Activated T-helper 2 cell treated with anti-CD3 and anti-CD28 coated beads, Interferon-gamma antibody, Interleukin-2, Interleukin-4, amounts not matched to agents 10 μg/mL and 5 μg/mL and 100 μg/mL, durations not matched to agents 14 hours and 24 hours and 36 hours (primary cell): ENCODE results near the gene PLCH1. TPM values are rescaled to one million over a fixed set of nuclear protein-coding genes. Genes with fewer than 3 reads are reported as not detected.

ENCODE experiments used
- DNase-seq: peaks from one replicate; pipeline ENCODE4 v3.0.0; 2021; ENCODE audit warnings: low spot score
- H3K27ac Mint-ChIP-seq: one replicate; pipeline ENCODE4 v1.8.0; 2021; ENCODE audit warnings: mixed read lengths
- H3K27me3 Mint-ChIP-seq: one replicate; pipeline ENCODE4 v1.8.0; 2021; ENCODE audit warnings: low read depth, mixed read lengths
- H3K36me3 Mint-ChIP-seq: one replicate; pipeline ENCODE4 v1.8.0; 2021; ENCODE audit warnings: low read depth, mixed read lengths
- H3K4me1 Mint-ChIP-seq: one replicate; pipeline ENCODE4 v1.8.0; 2021; ENCODE audit warnings: low read depth, mixed read lengths
- H3K4me3 Mint-ChIP-seq: one replicate; pipeline ENCODE4 v1.8.0; 2021; ENCODE audit warnings: low read depth, mild to moderate bottlenecking, moderate library complexity, mixed read lengths
- H3K9me3 Mint-ChIP-seq: one replicate; pipeline ENCODE4 v1.8.0; 2021; ENCODE audit warnings: mixed read lengths
- intact Hi-C: fragments of 100-400 bp; cut with micrococcal nuclease; formaldehyde crosslinking; loops from one replicate; pipeline ENCODE4 v1.15.1; 2023
- total RNA-seq: library from RNA; stranded (reverse); gene quantifications from 2 replicates; pipeline ENCODE4 v1.2.3, GENCODE V29; 2022

Gene PLCH1
- total RNA-seq, 1 donor from 2014 or later = 0.09 TPM

DNA sequence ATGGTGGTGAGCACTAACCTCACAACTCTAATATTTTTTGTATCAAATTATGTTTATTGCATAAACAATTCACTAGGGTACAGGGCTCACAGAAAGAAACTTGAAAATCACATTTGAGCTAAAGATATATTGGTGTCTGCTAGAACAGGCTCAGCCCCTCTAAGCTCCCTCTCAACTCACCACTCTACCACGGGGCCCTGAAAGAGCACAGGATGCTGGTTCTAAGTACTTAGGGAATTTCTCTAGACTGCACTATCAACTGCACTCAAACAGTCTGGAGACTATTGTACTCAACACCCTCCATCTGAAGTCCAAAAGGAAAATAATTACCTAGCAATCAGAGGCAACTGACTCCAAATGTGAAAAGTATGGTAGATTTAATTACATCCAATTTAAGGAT, 352.7 kb downstream of the PLCH1 start:
- Mint-ChIP-seq H3K9me3 (peaks cover 7% of the 10 kb centered on the region), H3K27me3 (peaks cover 8% of the 10 kb centered on the region), H3K27ac (no peak overlapping the region), H3K4me1 (no peaks in the 10 kb centered on the region), H3K4me3 (no peak overlapping the region), H3K36me3 (no peaks in the 10 kb centered on the region)
- intact Hi-C loops = no loop called here
- no peak for DNase-seq

GRCh38 chr3:155391551-155391958, 353.3 kb downstream of the PLCH1 start:
- Mint-ChIP-seq H3K36me3 (no peaks in the 10 kb centered on the region), H3K9me3 (peaks cover 7% of the 10 kb centered on the region), H3K4me3 (no peak overlapping the region), H3K27ac (no peak overlapping the region), H3K4me1 (no peaks in the 10 kb centered on the region), H3K27me3 (peaks cover 8% of the 10 kb centered on the region)
- intact Hi-C loops = no loop called here
- no peak for DNase-seq

DNA sequence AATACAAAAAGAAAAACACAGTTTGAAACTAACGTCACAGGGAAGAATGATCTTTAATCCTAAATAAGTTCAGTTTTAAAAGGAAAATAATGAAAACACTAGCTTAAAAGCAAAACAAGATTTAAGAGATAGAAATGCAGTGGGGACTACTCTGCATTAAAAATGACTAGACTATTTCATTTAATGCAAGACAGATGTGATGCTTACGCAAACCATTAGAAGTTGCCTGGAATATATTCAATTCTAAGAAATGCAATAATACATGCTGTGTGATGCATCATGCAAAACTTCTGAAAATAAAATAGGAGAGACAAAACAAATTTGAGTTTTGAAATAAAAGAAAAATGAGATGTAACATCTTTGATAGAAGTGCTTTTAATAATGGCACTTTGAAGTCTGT, 353.8 kb downstream of the PLCH1 start:
- Mint-ChIP-seq H3K9me3 (peaks cover 7% of the 10 kb centered on the region), H3K36me3 (no peaks in the 10 kb centered on the region), H3K4me3 (no peak overlapping the region), H3K27ac (no peak overlapping the region), H3K27me3 (peaks cover 8% of the 10 kb centered on the region), H3K4me1 (no peaks in the 10 kb centered on the region)
- DNase-seq = no peak
- intact Hi-C loops = no loop called here

GRCh38 chr3:155390351-155390750, 354.5 kb downstream of the PLCH1 start:
- Mint-ChIP-seq H3K27me3 (peaks cover 8% of the 10 kb centered on the region), H3K4me1 (no peaks in the 10 kb centered on the region), H3K9me3 (peaks cover 6% of the 10 kb centered on the region), H3K27ac (no peak overlapping the region), H3K36me3 (no peaks in the 10 kb centered on the region), H3K4me3 (no peak overlapping the region)
- intact Hi-C loops = no loop called here
- DNase-seq = no peak

DNA sequence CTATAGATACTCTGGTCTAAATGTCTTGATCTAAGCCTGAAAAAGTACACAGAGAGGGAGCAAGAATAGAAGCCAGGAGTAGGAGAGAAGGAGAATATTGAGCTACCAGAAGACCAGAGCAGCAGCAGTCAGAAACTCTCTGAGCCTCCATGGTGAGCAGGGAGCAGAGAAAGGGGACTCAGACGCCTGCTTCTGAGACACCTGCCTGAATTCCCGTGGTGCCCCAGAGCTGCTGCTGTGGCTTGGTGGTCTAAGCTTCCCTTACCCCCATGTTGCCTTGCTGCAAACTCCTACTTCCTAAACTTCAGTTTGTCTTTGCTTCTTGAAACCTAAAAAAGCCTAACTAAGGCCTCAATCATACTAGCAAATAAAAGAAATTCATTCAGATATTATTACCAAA, 356.5 kb downstream of the PLCH1 start:
- DNase-seq = no peak
- H3K27ac Mint-ChIP-seq = no peak overlapping the region
- intact Hi-C loops = no loop called here
- H3K4me3 Mint-ChIP-seq = no peak overlapping the region
- no peaks in the 10 kb centered on the region for H3K4me1 Mint-ChIP-seq
- H3K9me3 Mint-ChIP-seq = no peaks in the 10 kb centered on the region
- H3K36me3 Mint-ChIP-seq = no peaks in the 10 kb centered on the region
- H3K27me3 Mint-ChIP-seq = peaks cover 8% of the 10 kb centered on the region

DNA sequence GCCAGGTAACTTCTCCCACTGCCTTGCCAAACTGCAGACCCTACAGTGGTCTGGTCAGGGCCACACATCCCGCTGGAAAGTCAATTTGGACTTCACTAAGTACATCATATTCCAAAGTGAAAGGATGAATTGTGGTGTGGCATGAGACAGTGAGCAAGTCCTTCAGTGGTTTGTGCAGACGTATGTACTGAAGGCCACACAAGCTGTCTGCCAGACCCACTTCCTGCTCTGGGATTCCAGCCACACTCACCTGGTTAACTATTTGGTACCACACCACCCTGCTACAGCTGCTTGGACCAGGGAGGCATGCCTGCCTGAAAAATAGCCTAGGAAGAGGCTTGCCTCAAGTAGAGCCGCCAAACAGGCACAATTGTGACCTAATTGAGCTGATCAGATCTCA, 357.3 kb downstream of the PLCH1 start:
- H3K4me3 Mint-ChIP-seq = no peak overlapping the region
- no peak overlapping the region for H3K27ac Mint-ChIP-seq
- no peak for DNase-seq
- intact Hi-C loops = no loop called here
- H3K36me3 Mint-ChIP-seq = no peaks in the 10 kb centered on the region
- peaks cover 8% of the 10 kb centered on the region for H3K27me3 Mint-ChIP-seq
- H3K9me3 Mint-ChIP-seq = no peaks in the 10 kb centered on the region
- H3K4me1 Mint-ChIP-seq = no peaks in the 10 kb centered on the region

- H3K36me3 Mint-ChIP-seq = no peaks in the 10 kb centered on the region
- H3K9me3 Mint-ChIP-seq = no peaks in the 10 kb centered on the region
- DNase-seq = no peak
- H3K4me3 Mint-ChIP-seq = no peak overlapping the region
- no peaks in the 10 kb centered on the region for H3K4me1 Mint-ChIP-seq
- intact Hi-C loops = no loop called here
- no peak overlapping the region for H3K27ac Mint-ChIP-seq
- H3K27me3 Mint-ChIP-seq = peaks cover 8% of the 10 kb centered on the region
Observed at GRCh38 chr3:155386919-155387318, 358.0 kb downstream of the PLCH1 start.

DNA sequence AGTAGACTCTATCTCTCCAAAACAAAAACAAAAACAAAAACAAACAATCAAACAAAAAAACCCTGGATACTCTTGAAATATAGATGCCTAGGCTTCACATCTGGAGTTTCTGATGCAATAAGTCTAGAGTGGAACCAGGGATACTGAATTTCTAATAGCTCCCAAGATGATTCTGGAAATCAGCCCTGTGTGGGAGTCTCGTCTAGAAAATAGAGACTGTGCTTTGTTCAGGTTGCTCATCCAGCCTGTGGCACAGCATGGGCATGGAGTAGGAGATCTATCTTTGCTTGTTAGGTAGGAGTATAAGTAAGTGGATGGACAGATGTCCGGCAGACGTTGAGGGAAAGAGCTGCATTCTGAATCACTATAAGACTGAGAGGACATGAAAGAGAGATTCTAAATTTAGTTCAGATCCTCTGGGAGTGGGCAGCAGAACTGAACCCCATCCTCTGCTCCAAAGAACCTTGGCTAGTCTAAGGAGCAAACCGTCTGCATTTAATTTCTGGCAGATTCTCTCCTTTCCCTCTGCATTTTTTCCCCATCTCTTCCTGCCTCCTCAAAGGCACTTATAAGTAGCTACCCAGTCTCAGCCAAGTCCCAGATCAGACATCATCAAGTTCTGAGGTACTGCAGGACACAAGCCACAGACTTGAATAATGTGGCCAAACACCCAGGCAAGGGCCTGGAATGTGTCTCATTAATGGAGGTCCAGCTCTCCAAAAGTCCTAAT, 358.8 kb downstream of the PLCH1 start:
- intact Hi-C loops = no loop called here
- H3K36me3 Mint-ChIP-seq = no peaks in the 10 kb centered on the region
- H3K4me3 Mint-ChIP-seq = no peak overlapping the region
- H3K4me1 Mint-ChIP-seq = no peaks in the 10 kb centered on the region
- H3K9me3 Mint-ChIP-seq = no peaks in the 10 kb centered on the region
- DNase-seq = no peak
- no peak overlapping the region for H3K27ac Mint-ChIP-seq
- peaks cover 8% of the 10 kb centered on the region for H3K27me3 Mint-ChIP-seq

- Mint-ChIP-seq H3K4me1 (no peaks in the 10 kb centered on the region), H3K27ac (no peak overlapping the region)
- no peak for DNase-seq
Observed at GRCh38 chr3:155382396-155383042, 362.4 kb downstream of the PLCH1 start.

GRCh38 chr3:155377847-155378246, 367.0 kb downstream of the PLCH1 start:
- peaks cover 1% of the 10 kb centered on the region for H3K27me3 Mint-ChIP-seq
- H3K27ac Mint-ChIP-seq = no peak overlapping the region
- H3K9me3 Mint-ChIP-seq = no peaks in the 10 kb centered on the region
- DNase-seq = no peak
- intact Hi-C loops = no loop called here
- H3K4me1 Mint-ChIP-seq = no peaks in the 10 kb centered on the region
- H3K4me3 Mint-ChIP-seq = no peak overlapping the region
- no peaks in the 10 kb centered on the region for H3K36me3 Mint-ChIP-seq

More at GRCh38 chr3:155382396-155383042, 362.4 kb downstream of the PLCH1 start:
- H3K9me3 Mint-ChIP-seq = no peaks in the 10 kb centered on the region
- H3K36me3 Mint-ChIP-seq = no peaks in the 10 kb centered on the region
- H3K27me3 Mint-ChIP-seq = peaks cover 1% of the 10 kb centered on the region
- no peak overlapping the region for H3K4me3 Mint-ChIP-seq
- intact Hi-C loops = loop anchor here (2.0 kb wide), 1 partner anchor 320 kb away; no protein-coding TSS in a partner anchor

DNA sequence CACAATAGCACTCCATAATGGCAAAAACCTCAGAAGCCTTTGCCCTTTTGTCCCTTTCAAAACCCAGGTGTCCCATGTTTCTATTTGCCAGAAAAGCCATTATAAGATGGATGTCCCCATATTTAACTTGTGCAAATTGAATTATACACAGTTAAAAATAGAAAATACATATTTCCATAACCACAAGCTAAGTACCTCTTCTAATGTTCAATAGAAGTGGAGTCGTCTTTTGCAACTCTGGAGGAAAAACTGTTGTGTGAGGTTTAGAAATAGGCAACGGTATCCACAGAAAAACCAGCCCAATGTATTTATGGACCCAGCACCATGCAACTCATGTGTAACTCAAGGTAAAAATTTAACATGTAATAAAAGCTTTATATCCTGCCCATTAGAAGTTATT, 367.8 kb downstream of the PLCH1 start:
- H3K27me3 Mint-ChIP-seq = peaks cover 2% of the 10 kb centered on the region
- no peaks in the 10 kb centered on the region for H3K36me3 Mint-ChIP-seq
- H3K4me3 Mint-ChIP-seq = no peak overlapping the region
- no peaks in the 10 kb centered on the region for H3K9me3 Mint-ChIP-seq
- intact Hi-C loops = no loop called here
- no peak for DNase-seq
- no peaks in the 10 kb centered on the region for H3K4me1 Mint-ChIP-seq
- H3K27ac Mint-ChIP-seq = no peak overlapping the region

DNA sequence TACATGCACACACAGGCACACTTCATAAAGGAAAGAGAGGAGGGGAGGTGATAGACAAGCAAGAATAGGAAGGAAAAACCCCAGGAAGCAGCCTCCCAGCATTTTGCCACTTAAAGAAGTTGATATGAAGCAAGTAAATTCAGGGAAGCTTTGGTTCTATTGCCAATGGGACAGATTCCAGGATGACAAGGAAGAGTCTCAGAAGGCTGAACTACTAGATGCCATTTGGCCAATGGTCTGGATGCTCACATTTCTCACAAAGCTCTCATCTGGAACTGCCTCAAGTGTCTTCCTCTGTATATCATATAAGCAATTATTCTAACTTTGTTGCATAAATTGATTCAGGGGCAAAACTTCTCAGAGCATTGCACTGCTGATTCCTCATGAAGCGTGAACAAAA, 372.6 kb downstream of the PLCH1 start:
- Mint-ChIP-seq H3K36me3 (no peaks in the 10 kb centered on the region), H3K27ac (no peak overlapping the region), H3K4me3 (no peak overlapping the region), H3K4me1 (no peaks in the 10 kb centered on the region), H3K27me3 (peaks cover 8% of the 10 kb centered on the region), H3K9me3 (no peaks in the 10 kb centered on the region)
- intact Hi-C loops = no loop called here
- DNase-seq = no peak

GRCh38 chr3:155370764-155371503, 373.9 kb downstream of the PLCH1 start:
- intact Hi-C loops = no loop called here
- no peaks in the 10 kb centered on the region for H3K36me3 Mint-ChIP-seq
- DNase-seq = no peak

More at GRCh38 chr3:155370764-155371503, 373.9 kb downstream of the PLCH1 start:
- Mint-ChIP-seq H3K4me1 (no peaks in the 10 kb centered on the region), H3K27me3 (peaks cover 8% of the 10 kb centered on the region), H3K4me3 (no peak overlapping the region), H3K9me3 (no peaks in the 10 kb centered on the region), H3K27ac (no peak overlapping the region)
